GM23248 (cell line): Measurements from ENCODE around the gene MXI1. TPM values are rescaled to one million over a fixed set of nuclear protein-coding genes. Genes with fewer than 3 reads are reported as not detected.

ENCODE experiments used
- DNase-seq: peaks from one replicate; pipeline ENCODE4 v3.0.0-alpha.2; 2015
- H2AFZ ChIP-seq: fragments of 200-600 bp; sonication (generic); 2 replicates; pipeline ENCODE4 v1.6.1; 2016; ENCODE audit warnings: antibody characterized with exemption
- H3F3A ChIP-seq: fragments of 200-600 bp; sonication (generic); 2 replicates; pipeline ENCODE4 v1.6.1; 2016; ENCODE audit warnings: mild to moderate bottlenecking, antibody characterized with exemption, mixed run types; ENCODE audit not compliant: insufficient read depth
- H3K27ac ChIP-seq: fragments of 200-600 bp; sonication (generic); 2 replicates; pipeline ENCODE4 v1.5.1; 2016; ENCODE audit warnings: mild to moderate bottlenecking
- H3K27me3 ChIP-seq: fragments of 200-600 bp; sonication (generic); replicated peaks from 2 replicates; pipeline ENCODE4 v1.6.1; 2016; ENCODE audit warnings: mild to moderate bottlenecking; ENCODE audit not compliant: insufficient read depth
- H3K36me3 ChIP-seq: fragments of 200-600 bp; sonication (generic); 2 replicates; pipeline ENCODE4 v1.6.1; 2016; ENCODE audit warnings: low read depth, mild to moderate bottlenecking
- H3K4me1 ChIP-seq: fragments of 200-600 bp; sonication (generic); 2 replicates; pipeline ENCODE4 v1.6.1; 2016; ENCODE audit warnings: mild to moderate bottlenecking; ENCODE audit not compliant: insufficient read depth
- H3K4me2 ChIP-seq: fragments of 200-600 bp; sonication (generic); one replicate; pipeline ENCODE4 v1.6.1; 2016; ENCODE audit warnings: mild to moderate bottlenecking; ENCODE audit not compliant: unreplicated experiment
- H3K4me3 ChIP-seq: fragments of 200-600 bp; sonication (generic); 2 replicates; pipeline ENCODE4 v1.5.1; 2016; ENCODE audit warnings: mild to moderate bottlenecking
- H3K79me2 ChIP-seq: fragments of 200-600 bp; sonication (generic); 2 replicates; pipeline ENCODE4 v1.6.1; 2016; ENCODE audit warnings: mild to moderate bottlenecking; ENCODE audit not compliant: insufficient read depth
- H3K9ac ChIP-seq: fragments of 200-600 bp; sonication (generic); 2 replicates; pipeline ENCODE4 v1.6.1; 2016; ENCODE audit warnings: mild to moderate bottlenecking
- H3K9me2 ChIP-seq: fragments of 200-600 bp; sonication (generic); 2 replicates; pipeline ENCODE4 v1.6.1; 2016; ENCODE audit warnings: mixed run types, mild to moderate bottlenecking, moderate library complexity; ENCODE audit not compliant: insufficient read depth
- H3K9me3 ChIP-seq: fragments of 200-600 bp; sonication (generic); one replicate; pipeline ENCODE4 v1.6.1; 2017; ENCODE audit warnings: low read depth
- H4K20me1 ChIP-seq: fragments of 200-600 bp; sonication (generic); 2 replicates; pipeline ENCODE4 v1.6.0; 2016; ENCODE audit not compliant: insufficient read depth
- EZH2 ChIP-seq: fragments of 200-600 bp; sonication (generic); IDR thresholded peaks from 2 replicates; pipeline ENCODE4 v1.6.1; 2018; ENCODE audit warnings: antibody characterized with exemption, mild to moderate bottlenecking; ENCODE audit not compliant: insufficient read depth, poor library complexity, severe bottlenecking
- EZH2phosphoT487 ChIP-seq: fragments of 200-600 bp; sonication (generic); IDR thresholded peaks from 2 replicates; pipeline ENCODE4 v1.6.1; 2018; ENCODE audit warnings: antibody characterized with exemption, moderate library complexity, mild to moderate bottlenecking, low read depth; ENCODE audit not compliant: insufficient read depth
- WGBS, 2 experiments: methylation state at CpG; one replicate each; pipeline ENCODE4 v1.1.6; 2015 to 2017; ENCODE audit warnings: low lambda C conversion rate in 2 of 2, low coverage in 1 of 2; ENCODE audit errors: missing lambda C conversion rate in 2 of 2; 5-methylcytosine and 5-hydroxymethylcytosine counted together
- in situ Hi-C: fragments of 300-500 bp; cut with MboI; formaldehyde crosslinking; loops from 2 replicates; pipeline ENCODE4 v1.15.0; 2020
- polyA plus RNA-seq: library from polyadenylated mRNA; unstranded; fragments of >200 nt; fragmentation: Nextera tagmentation; extraction: Ambion mirVana; gene quantifications from 2 replicates; pipeline ENCODE4 v1.2.1, GENCODE V29; 2016
- total RNA-seq: library from RNA; depleted of rRNA; stranded (reverse); fragments of >200 nt; shearing (Covaris generic); gene quantifications from 2 replicates; pipeline ENCODE4 v1.2.3, GENCODE V29; 2014; rRNA removed

Gene MXI1
- total and polyA plus RNA-seq, 2 experiments from 2014 or later: 17.6 to 25.7 TPM

- H3K27me3 ChIP-seq: no peaks in the 10 kb centered on the region
- H2AFZ ChIP-seq: peak overlapping the region; percentile 63
- H3K36me3 ChIP-seq: no peaks in the 10 kb centered on the region
- peak overlapping the region; percentile 48 for H3K4me3 ChIP-seq
- in situ Hi-C loops: no loop called here
- H3K4me2 ChIP-seq: peak overlapping the region; percentile 70
- H3K79me2 ChIP-seq: no peaks in the 10 kb centered on the region
- H3K9me2 ChIP-seq: no peaks in the 10 kb centered on the region
- H3K9me3 ChIP-seq: no peaks in the 10 kb centered on the region
- no peak for TF ChIP-seq EZH2
- TF ChIP-seq EZH2phosphoT487: no peak
- peaks cover 32% of the 10 kb centered on the region for H3K4me1 ChIP-seq
- H3K27ac ChIP-seq: peak overlapping the region; percentile 81
- 18% methylated on average over 10 of the region's 10 CpGs for WGBS, 2 experiments
- H4K20me1 ChIP-seq: no peaks in the 10 kb centered on the region
- H3K9ac ChIP-seq: peak overlapping the region; percentile 52
- peaks cover 32% of the 10 kb centered on the region for H3F3A ChIP-seq
- peak; percentile 99 for DNase-seq
Observed at GRCh38 chr10:110336111-110336721, 128.8 kb downstream of the MXI1 start.

Other genes starting within 250 kb of the MXI1 start
- gene ADD3, start 199.6 kb upstream of the MXI1 start, total RNA-seq: 128 and 1,101 TPM in 2 replicates
- 129 and 133 TPM in 2 replicates for gene ADD3, start 199.6 kb upstream of the MXI1 start, polyA plus RNA-seq
- gene SMNDC1, start 97.3 kb downstream of the MXI1 start, total RNA-seq: 5.1 and 5.3 TPM in 2 replicates
- gene SMNDC1, start 97.3 kb downstream of the MXI1 start, polyA plus RNA-seq: 21.6 and 24.2 TPM in 2 replicates